Activated B cell treated with CpG ODN at 0.5 μM for 24 hours (primary cell): ENCODE measurements around the gene LIN7A. TPM values are rescaled to one million over a fixed set of nuclear protein-coding genes. Genes with fewer than 3 reads are reported as not detected.

Experiments
- ATAC-seq: fragments of 200-7000 bp; cut with Tn5 transposase; one replicate; pipeline ENCODE4 v1.10.0; 2021; ENCODE audit warnings: low read depth, mild to moderate bottlenecking, moderate library complexity
- CTCF ChIA-PET: fragments of 350-600 bp; sonication (Branson Sonifier 250); formaldehyde crosslinking; loops from one replicate; lab custom pipeline; 2021; ENCODE audit warnings: antibody characterized with exemption; lab: Charles Lee
- POLR2A ChIA-PET: fragments of 350-600 bp; sonication (Branson Sonifier 250); formaldehyde crosslinking; loops from one replicate; lab custom pipeline; 2021; ENCODE audit warnings: antibody characterized with exemption; lab: Charles Lee
- DNase-seq: peaks from one replicate; pipeline ENCODE4 v3.0.0; 2022
- H3K27ac Mint-ChIP-seq: one replicate; pipeline ENCODE4 v1.8.0; 2020; ENCODE audit warnings: mixed read lengths
- H3K27me3 Mint-ChIP-seq: one replicate; pipeline ENCODE4 v1.8.0; 2021; ENCODE audit warnings: mixed read lengths
- H3K36me3 Mint-ChIP-seq: one replicate; pipeline ENCODE4 v1.8.0; 2021; ENCODE audit warnings: low read depth, mixed read lengths
- H3K4me1 Mint-ChIP-seq: one replicate; pipeline ENCODE4 v1.8.0; 2021; ENCODE audit warnings: mixed read lengths
- H3K4me3 Mint-ChIP-seq: one replicate; pipeline ENCODE4 v1.8.0; 2020; ENCODE audit warnings: mild to moderate bottlenecking, mixed read lengths
- H3K9me3 Mint-ChIP-seq: one replicate; pipeline ENCODE4 v1.8.0; 2020; ENCODE audit warnings: mixed read lengths
- CTCF ChIP-seq: fragments of 200-600 bp; IDR thresholded peaks from one replicate; pipeline ENCODE4 v1.8.0; 2022; ENCODE audit warnings: antibody characterized with exemption, mild to moderate bottlenecking
- intact Hi-C: fragments of 100-400 bp; cut with micrococcal nuclease; formaldehyde crosslinking; loops from one replicate; pipeline ENCODE4 v1.15.1; 2024
- total RNA-seq: library from RNA; stranded (reverse); gene quantifications from 2 replicates; pipeline ENCODE4 v1.2.3, GENCODE V29; 2022

Gene LIN7A
- total RNA-seq, 1 donor from 2014 or later, result not detected

GRCh38 chr12:80813820-80814219 is 123.9 kb downstream of the LIN7A start:
- POLR2A ChIA-PET, result no interaction called here
- no peaks in the 10 kb centered on the region for H3K4me1 Mint-ChIP-seq
- H3K27ac Mint-ChIP-seq, result no peak overlapping the region
- no peaks in the 10 kb centered on the region for H3K27me3 Mint-ChIP-seq
- no peak for DNase-seq
- H3K9me3 Mint-ChIP-seq, result peaks cover 3% of the 10 kb centered on the region
- TF ChIP-seq CTCF, result no peak
- intact Hi-C loops, result no loop called here
- H3K4me3 Mint-ChIP-seq, result no peak overlapping the region
- no peaks in the 10 kb centered on the region for H3K36me3 Mint-ChIP-seq
- ATAC-seq, result no peak
- CTCF ChIA-PET, result no interaction called here

GRCh38 chr12:80811957-80812708 is 125.6 kb downstream of the LIN7A start:
- CTCF ChIA-PET, result no interaction called here
- no peak for ATAC-seq
- H3K4me1 Mint-ChIP-seq, result no peaks in the 10 kb centered on the region

GRCh38 chr12:80810874-80811273 is 126.9 kb downstream of the LIN7A start:
- intact Hi-C loops, result no loop called here
- ChIA-PET CTCF (no interaction called here), POLR2A (no interaction called here)
- H3K4me1 Mint-ChIP-seq, result no peaks in the 10 kb centered on the region
- H3K27ac Mint-ChIP-seq, result no peak overlapping the region
- H3K9me3 Mint-ChIP-seq, result no peaks in the 10 kb centered on the region
- TF ChIP-seq CTCF, result no peak
- ATAC-seq (no peak), DNase-seq (no peak)
- H3K27me3 Mint-ChIP-seq, result no peaks in the 10 kb centered on the region
- no peak overlapping the region for H3K4me3 Mint-ChIP-seq
- no peaks in the 10 kb centered on the region for H3K36me3 Mint-ChIP-seq

More at GRCh38 chr12:80811957-80812708, 125.6 kb downstream of the LIN7A start:
- Mint-ChIP-seq H3K4me3 (no peak overlapping the region), H3K36me3 (no peaks in the 10 kb centered on the region), H3K27me3 (no peaks in the 10 kb centered on the region), H3K9me3 (peaks cover under 1% of the 10 kb centered on the region), H3K27ac (no peak overlapping the region)
- intact Hi-C loops, result no loop called here
- POLR2A ChIA-PET, result no interaction called here
- no peak for TF ChIP-seq CTCF
- no peak for DNase-seq

- Mint-ChIP-seq H3K9me3 (no peaks in the 10 kb centered on the region), H3K27me3 (no peaks in the 10 kb centered on the region), H3K36me3 (no peaks in the 10 kb centered on the region), H3K4me3 (no peak overlapping the region), H3K27ac (no peak overlapping the region), H3K4me1 (no peaks in the 10 kb centered on the region)
- ChIA-PET POLR2A (no interaction called here), CTCF (no interaction called here)
- TF ChIP-seq CTCF, result no peak
- no peak for DNase-seq
- intact Hi-C loops, result no loop called here
- ATAC-seq, result no peak
Measured at GRCh38 chr12:80807640-80808288, 130.0 kb downstream of the LIN7A start.

GRCh38 chr12:80805106-80805505 is 132.6 kb downstream of the LIN7A start:
- no peak overlapping the region for H3K4me3 Mint-ChIP-seq
- ATAC-seq (no peak), DNase-seq (no peak)
- intact Hi-C loops, result no loop called here
- POLR2A ChIA-PET, result no interaction called here
- no peak for TF ChIP-seq CTCF
- no peaks in the 10 kb centered on the region for H3K36me3 Mint-ChIP-seq
- H3K27me3 Mint-ChIP-seq, result no peaks in the 10 kb centered on the region
- H3K9me3 Mint-ChIP-seq, result no peaks in the 10 kb centered on the region
- H3K4me1 Mint-ChIP-seq, result no peaks in the 10 kb centered on the region
- H3K27ac Mint-ChIP-seq, result no peak overlapping the region
- CTCF ChIA-PET, result no interaction called here
